Left cardiac atrium (tissue), 4 donors: ENCODE results near the gene EBF3. TPM values are rescaled to one million over a fixed set of nuclear protein-coding genes. Genes with fewer than 3 reads are reported as not detected.

ENCODE experiments used
- ATAC-seq, 2 donors: fragments of 200-7000 bp; cut with Tn5 transposase; one replicate each; pipeline ENCODE4 v1.9.1; 2020; ENCODE audit warnings: mild to moderate bottlenecking in 2 of 2, moderate library complexity in 2 of 2
- DNase-seq: peaks from one replicate; pipeline ENCODE4 v3.0.0-alpha.2; 2020
- intact Hi-C, 2 donors: fragments of 100-400 bp; cut with DNase I; formaldehyde crosslinking; loops; one replicate each; pipeline versions ENCODE4 v1.14.1 to v1.15.1; 2022 to 2023
- microRNA-seq, 2 donors: library from miRNA; unstranded; fragments of <30 nt; microRNA quantifications; one replicate each; pipeline ENCODE4 v1.2.0, GENCODE V29; 2020
- total RNA-seq, 2 donors: library from RNA; stranded (reverse); fragmentation: NEBNext Ultra II Directional; extraction: Animal tissue kit (Norgen Biotek cat#: 25700); gene quantifications; one replicate each; pipeline ENCODE4 v1.2.1, GENCODE V29; 2021
- donor health status: DM: no; HTN: yes; CAD: no.
- donor health status: DM: no; HTN: yes; CAD: no; lungs with severe emphysema.
- donor health status: DM: yes; HTN: yes; CAD: no.
- donor health status: Dilated cardiomyopathy.

The EBF3 gene
- total RNA-seq, 2 donors from 2014 or later, result 6.0 to 10.1 TPM

- ATAC-seq, result no peak
- intact Hi-C loops, result no loop called here
- DNase-seq, result no peak
These were observed 154.6 kb downstream of the EBF3 start for GRCh38 chr10:129809431-129809830.

- intact Hi-C loops, result no loop called here
- no peak for ATAC-seq
- no peak for DNase-seq
These were observed 155.7 kb downstream of the EBF3 start for GRCh38 chr10:129808092-129808983.

- intact Hi-C loops, result no loop called here
- DNase-seq (no peak), ATAC-seq (no peak)
These were observed 156.9 kb downstream of the EBF3 start for GRCh38 chr10:129807211-129807610.

- ATAC-seq (no peak), DNase-seq (no peak)
- intact Hi-C loops, result no loop called here
These were observed 163.2 kb downstream of the EBF3 start for GRCh38 chr10:129800796-129801340.

- DNase-seq (no peak), ATAC-seq (no peak)
- intact Hi-C loops, result no loop called here
These were observed 164.1 kb downstream of the EBF3 start for GRCh38 chr10:129799942-129800341.

- DNase-seq (no peak), ATAC-seq (no peak)
- intact Hi-C loops, result no loop called here
These were observed 167.2 kb downstream of the EBF3 start for GRCh38 chr10:129796710-129797420.

- DNase-seq (no peak), ATAC-seq (no peak)
- intact Hi-C loops, result no loop called here
These were observed 170.1 kb downstream of the EBF3 start for GRCh38 chr10:129793996-129794395.

GRCh38 chr10:129793479-129793878 is 170.6 kb downstream of the EBF3 start:
- ATAC-seq (no peak), DNase-seq (no peak)
- intact Hi-C loops, result no loop called here

GRCh38 chr10:129792864-129793263 is 171.2 kb downstream of the EBF3 start:
- intact Hi-C loops, result no loop called here
- ATAC-seq (no peak), DNase-seq (no peak)

- ATAC-seq (no peak), DNase-seq (no peak)
These were observed 171.9 kb downstream of the EBF3 start for GRCh38 chr10:129792141-129792540.

GRCh38 chr10:129790715-129791446 is 173.2 kb downstream of the EBF3 start:
- no peak for ATAC-seq
- intact Hi-C loops, result no loop called here
- no peak for DNase-seq

More at GRCh38 chr10:129792141-129792540, 171.9 kb downstream of the EBF3 start:
- intact Hi-C loops, result no loop called here

- DNase-seq (no peak), ATAC-seq (no peak)
- intact Hi-C loops, result no loop called here
These were observed 175.9 kb downstream of the EBF3 start for GRCh38 chr10:129788215-129788614.

GRCh38 chr10:129787557-129787956 is 176.5 kb downstream of the EBF3 start:
- DNase-seq (no peak), ATAC-seq (no peak)
- intact Hi-C loops, result no loop called here

GRCh38 chr10:129786216-129786615 is 177.9 kb downstream of the EBF3 start:
- ATAC-seq, result no peak
- intact Hi-C loops, result no loop called here
- no peak for DNase-seq

- DNase-seq (no peak), ATAC-seq (no peak)
- intact Hi-C loops, result no loop called here
These were observed 178.5 kb downstream of the EBF3 start for GRCh38 chr10:129785536-129785981.

Small RNA genes lying within 50 kb of the gene (microRNA-seq; reads per million reads assigned to microRNA genes)
- gene MIR4297, result 0 to 0.20 reads per million in 2 donors

Other genes with a start within 250 kb of the EBF3 start
- 1 to 10 TPM; 2.1 to 2.3 TPM for gene C10orf143, start 146.6 kb upstream of the EBF3 start, total RNA-seq
- gene GLRX3, start 172.1 kb upstream of the EBF3 start, total RNA-seq, result 10 to 100 TPM; 53.5 to 67.1 TPM